Natural killer cell (primary cell): ENCODE results near the gene ATOH8. TPM values are rescaled to one million over a fixed set of nuclear protein-coding genes. Genes with fewer than 3 reads are reported as not detected.

ENCODE experiments used
- ATAC-seq, 3 donors: fragments of 150-1000 bp in 2 of 3; fragments of 200-7000 bp in 1 of 3; cut with Tn5 transposase; 1 replicate in 1 of 3; 2 replicates in 2 of 3; pipeline ENCODE4 v1.10.0; 2021; ENCODE audit warnings: mild to moderate bottlenecking in 2 of 3, moderate library complexity in 2 of 3
- DNase-seq, 2 donors: peaks; one replicate each; pipeline versions ENCODE4 v3.0.0 to v3.0.0-alpha.2; 2013 to 2021; ENCODE audit warnings: mixed read lengths in 1 of 2
- H3K27ac ChIP-seq: one replicate; pipeline ENCODE4 v1.5.1; 2013; ENCODE audit warnings: mild to moderate bottlenecking, low read length
- H3K27me3 ChIP-seq: one replicate; pipeline ENCODE4 v1.6.1; 2013; ENCODE audit warnings: low read length; ENCODE audit not compliant: control insufficient read depth, insufficient read depth
- H3K36me3 ChIP-seq: one replicate; pipeline ENCODE4 v1.6.1; 2013; ENCODE audit warnings: low read length; ENCODE audit not compliant: control insufficient read depth, insufficient read depth
- H3K4me1 ChIP-seq: one replicate; pipeline ENCODE4 v1.6.1; 2013; ENCODE audit warnings: low read length; ENCODE audit not compliant: control insufficient read depth, insufficient read depth
- H3K4me3 ChIP-seq: one replicate; pipeline ENCODE4 v1.5.1; 2013; ENCODE audit warnings: low read length
- H3K9me3 ChIP-seq: one replicate; pipeline ENCODE4 v1.6.1; 2013; ENCODE audit warnings: low read length; ENCODE audit not compliant: control insufficient read depth, insufficient read depth
- H3K27ac Mint-ChIP-seq, 2 donors: one replicate each; pipeline ENCODE4 v1.8.0; 2022; ENCODE audit warnings: mild to moderate bottlenecking in 2 of 2, mixed read lengths in 2 of 2, moderate library complexity in 1 of 2
- H3K27me3 Mint-ChIP-seq, 2 donors: one replicate each; pipeline ENCODE4 v1.8.0; 2022; ENCODE audit warnings: low read depth in 2 of 2, mixed read lengths in 2 of 2
- H3K36me3 Mint-ChIP-seq: one replicate; pipeline ENCODE4 v1.8.0; 2022; ENCODE audit warnings: mixed read lengths
- H3K4me1 Mint-ChIP-seq, 2 donors: one replicate each; pipeline ENCODE4 v1.8.0; 2022; ENCODE audit warnings: mixed read lengths in 2 of 2
- H3K4me3 Mint-ChIP-seq: one replicate; pipeline ENCODE4 v1.8.0; 2022; ENCODE audit warnings: mild to moderate bottlenecking, moderate library complexity, mixed read lengths
- H3K9me3 Mint-ChIP-seq, 2 donors: one replicate each; pipeline ENCODE4 v1.8.0; 2022; ENCODE audit warnings: mixed read lengths in 2 of 2
- CTCF ChIP-seq: fragments of 200-600 bp; IDR thresholded peaks from one replicate; pipeline ENCODE4 v1.8.0; 2022; ENCODE audit warnings: antibody characterized with exemption
- WGBS: methylation state at CpG from one replicate; pipeline ENCODE4 v1.1.7; 2013; ENCODE audit warnings: missing lambda C conversion rate; ENCODE audit not compliant: insufficient coverage; 5-methylcytosine and 5-hydroxymethylcytosine counted together
- intact Hi-C: fragments of 100-400 bp; cut with micrococcal nuclease; formaldehyde crosslinking; loops from one replicate; pipeline ENCODE4 v1.14.2; 2022
- total RNA-seq, 4 donors: library from RNA; stranded (reverse); fragments of 120-200 nt in 1 of 4; gene quantifications; one replicate each; pipeline versions ENCODE4 v1.2.3 to v1.2.4, GENCODE V29; 2013 to 2022

ATOH8 gene
- total RNA-seq, 3 donors from 2014 or later (not counting 1 experiment from before 2014, with no cell fraction given) = 0.23 TPM; not detected in 2

GRCh38 chr2:85721641-85722040, 32.1 kb upstream of the ATOH8 start:
- H3K27ac Mint-ChIP-seq = no peak overlapping the region
- DNase-seq (no peak), ATAC-seq (no peak)
- H3K4me3 Mint-ChIP-seq = no peak overlapping the region
- Histone ChIP-seq H3K36me3 (no peaks in the 10 kb centered on the region), H3K27me3 (no peaks in the 10 kb centered on the region), H3K9me3 (no peaks in the 10 kb centered on the region), H3K4me1 (no peaks in the 10 kb centered on the region), H3K27ac (no peak overlapping the region), H3K4me3 (no peak overlapping the region)
- no peaks in the 10 kb centered on the region for H3K36me3 Mint-ChIP-seq
- no peaks in the 10 kb centered on the region for H3K4me1 Mint-ChIP-seq
- H3K9me3 Mint-ChIP-seq = no peaks in the 10 kb centered on the region
- no peak for TF ChIP-seq CTCF
- WGBS = 81% methylated on average over 4 of the region's 4 CpGs
- intact Hi-C loops = loop anchor here (10.0 kb wide), 1 partner anchor 383 kb away; the partner anchor contains the start of genes POLR1A and PTCD3
- peaks cover 0 to 7% of the 10 kb centered on the region in 2 donors for H3K27me3 Mint-ChIP-seq

GRCh38 chr2:85722519-85722918, 31.3 kb upstream of the ATOH8 start:
- H3K27me3 ChIP-seq = no peaks in the 10 kb centered on the region
- H3K4me1 ChIP-seq = no peaks in the 10 kb centered on the region
- 86% methylated on average over 6 of the region's 6 CpGs for WGBS
- H3K36me3 Mint-ChIP-seq = no peaks in the 10 kb centered on the region
- no peaks in the 10 kb centered on the region for H3K9me3 ChIP-seq
- no peak overlapping the region for H3K27ac Mint-ChIP-seq
- no peak overlapping the region for H3K4me3 Mint-ChIP-seq
- ATAC-seq = no peak
- TF ChIP-seq CTCF = no peak
- intact Hi-C loops = loop anchor here (10.0 kb wide), 1 partner anchor 382 kb away; the partner anchor contains the start of genes POLR1A and PTCD3
- no peaks in the 10 kb centered on the region for H3K4me1 Mint-ChIP-seq
- no peaks in the 10 kb centered on the region for H3K36me3 ChIP-seq
- no peak for DNase-seq
- H3K27ac ChIP-seq = no peak overlapping the region
- H3K27me3 Mint-ChIP-seq = peaks cover 0 to 7% of the 10 kb centered on the region in 2 donors
- H3K4me3 ChIP-seq = no peak overlapping the region
- no peaks in the 10 kb centered on the region for H3K9me3 Mint-ChIP-seq

- H3K27me3 Mint-ChIP-seq = peaks cover 0 to 9% of the 10 kb centered on the region in 2 donors
- intact Hi-C loops = loop anchor here (10.0 kb wide), 1 partner anchor 381 kb away; the partner anchor contains the start of genes POLR1A and PTCD3
- TF ChIP-seq CTCF = no peak
- ATAC-seq (no peak), DNase-seq (no peak)
- WGBS = 96% methylated on average over 2 of the region's 2 CpGs
- peaks cover 2 to 3% of the 10 kb centered on the region in 2 donors for H3K4me1 Mint-ChIP-seq
- Histone ChIP-seq H3K4me1 (peaks cover 3% of the 10 kb centered on the region), H3K9me3 (no peaks in the 10 kb centered on the region), H3K4me3 (no peak overlapping the region), H3K27ac (no peak overlapping the region), H3K36me3 (no peaks in the 10 kb centered on the region), H3K27me3 (no peaks in the 10 kb centered on the region)
- H3K9me3 Mint-ChIP-seq = no peaks in the 10 kb centered on the region
- no peak overlapping the region for H3K4me3 Mint-ChIP-seq
- no peak overlapping the region for H3K27ac Mint-ChIP-seq
- no peaks in the 10 kb centered on the region for H3K36me3 Mint-ChIP-seq
Observed at GRCh38 chr2:85723707-85724360, 30.0 kb upstream of the ATOH8 start.
